IPS-20b (cell line): Measurements from ENCODE around the gene NBAS.

ENCODE experiments used
- H3K27ac ChIP-seq: one replicate; pipeline ENCODE4 v1.5.1; 2013; ENCODE audit warnings: low read length
- H3K27me3 ChIP-seq: 2 replicates; pipeline ENCODE4 v1.6.1; 2013; ENCODE audit warnings: mild to moderate bottlenecking, low read length, inconsistent platforms; ENCODE audit not compliant: insufficient read depth
- H3K36me3 ChIP-seq: 2 replicates; pipeline ENCODE4 v1.6.1; 2013; ENCODE audit warnings: low read depth, mild to moderate bottlenecking, inconsistent platforms, low read length, moderate library complexity; ENCODE audit not compliant: insufficient read depth
- H3K4me1 ChIP-seq: 2 replicates; pipeline ENCODE4 v1.6.1; 2013; ENCODE audit warnings: mild to moderate bottlenecking, control low read depth, inconsistent platforms, low read length, moderate library complexity; ENCODE audit not compliant: insufficient read depth
- H3K4me3 ChIP-seq: 2 replicates; pipeline ENCODE4 v1.5.1; 2013; ENCODE audit warnings: mild to moderate bottlenecking, low read length, inconsistent platforms
- H3K9ac ChIP-seq: 2 replicates; pipeline ENCODE4 v1.6.1; 2013; ENCODE audit warnings: low read depth, mild to moderate bottlenecking, inconsistent platforms, low read length, moderate library complexity
- H3K9me3 ChIP-seq: 2 replicates; pipeline ENCODE4 v1.6.1; 2013; ENCODE audit warnings: mild to moderate bottlenecking, low read depth, low read length, inconsistent platforms; ENCODE audit not compliant: insufficient read depth

Gene NBAS

DNA sequence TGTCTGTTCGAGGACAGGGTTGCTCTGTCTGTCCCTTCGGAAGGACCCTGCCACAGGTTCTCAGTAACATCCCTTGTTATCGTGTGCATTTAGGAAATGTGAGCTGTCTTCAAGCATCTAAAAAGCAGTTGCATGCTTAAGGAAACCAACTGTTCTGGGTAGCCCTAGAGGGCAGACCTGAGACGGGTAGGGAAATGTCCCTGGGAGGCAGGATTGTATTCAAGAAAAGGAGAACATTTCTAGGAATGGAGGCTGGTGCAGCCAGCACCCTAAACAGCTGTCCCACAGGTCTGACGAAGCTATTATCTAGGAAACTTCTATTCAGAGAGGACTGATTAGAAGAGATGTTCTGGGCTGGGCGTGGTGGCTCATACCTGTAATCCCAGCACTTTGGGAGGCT, 414.2 kb downstream of the NBAS start:
- Histone ChIP-seq H3K27ac (no peak overlapping the region), H3K9ac (no peak overlapping the region), H3K4me1 (no peaks in the 10 kb centered on the region), H3K4me3 (no peak overlapping the region), H3K27me3 (no peaks in the 10 kb centered on the region), H3K36me3 (no peaks in the 10 kb centered on the region), H3K9me3 (no peaks in the 10 kb centered on the region)

- Histone ChIP-seq H3K9ac (no peak overlapping the region), H3K4me1 (no peaks in the 10 kb centered on the region), H3K36me3 (no peaks in the 10 kb centered on the region), H3K27me3 (no peaks in the 10 kb centered on the region), H3K4me3 (no peak overlapping the region), H3K9me3 (no peaks in the 10 kb centered on the region), H3K27ac (no peak overlapping the region)
These were observed 415.2 kb downstream of the NBAS start for GRCh38 chr2:15145919-15146318.

DNA sequence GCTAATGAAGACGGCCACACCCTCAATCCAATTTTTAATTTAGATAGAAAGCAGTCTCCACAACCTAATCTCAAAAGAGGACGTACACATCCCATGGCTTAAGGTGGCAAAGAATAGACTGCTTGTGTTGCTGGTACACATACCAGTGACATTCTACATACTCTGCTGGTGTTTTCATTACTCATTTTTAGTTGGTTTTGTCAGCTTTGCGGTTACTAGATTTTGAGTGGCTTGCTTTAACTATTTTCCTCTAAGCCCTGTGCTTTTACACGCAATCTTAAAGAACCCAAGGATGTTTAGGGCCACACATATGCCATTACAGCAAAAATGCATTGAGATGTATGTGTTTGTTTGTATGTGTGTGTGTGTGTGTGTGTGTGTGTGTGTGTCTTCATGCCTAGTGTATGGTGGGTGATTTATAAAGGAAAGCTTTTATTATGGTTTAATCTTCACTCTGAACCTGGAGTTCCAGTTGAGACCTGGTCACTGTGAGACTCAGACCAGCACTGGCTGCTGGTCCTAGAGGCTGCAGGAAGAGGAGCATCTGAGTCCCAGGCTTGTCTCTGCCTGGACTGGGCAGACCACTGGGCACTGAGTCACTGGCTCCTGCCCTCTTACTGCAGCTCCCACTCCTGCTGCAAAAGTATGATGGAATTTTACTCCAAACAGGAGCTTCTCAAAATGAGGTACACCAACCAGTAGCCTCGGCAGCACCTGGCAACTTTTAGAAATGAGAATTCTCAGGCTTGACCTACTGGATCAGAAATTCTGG, 415.9 kb downstream of the NBAS start:
- Histone ChIP-seq H3K9me3 (no peaks in the 10 kb centered on the region; the same call in 1 of the 2 replicates), H3K4me3 (no peak overlapping the region), H3K27me3 (no peaks in the 10 kb centered on the region), H3K36me3 (no peaks in the 10 kb centered on the region), H3K27ac (no peak overlapping the region), H3K9ac (no peak overlapping the region), H3K4me1 (no peaks in the 10 kb centered on the region)

DNA sequence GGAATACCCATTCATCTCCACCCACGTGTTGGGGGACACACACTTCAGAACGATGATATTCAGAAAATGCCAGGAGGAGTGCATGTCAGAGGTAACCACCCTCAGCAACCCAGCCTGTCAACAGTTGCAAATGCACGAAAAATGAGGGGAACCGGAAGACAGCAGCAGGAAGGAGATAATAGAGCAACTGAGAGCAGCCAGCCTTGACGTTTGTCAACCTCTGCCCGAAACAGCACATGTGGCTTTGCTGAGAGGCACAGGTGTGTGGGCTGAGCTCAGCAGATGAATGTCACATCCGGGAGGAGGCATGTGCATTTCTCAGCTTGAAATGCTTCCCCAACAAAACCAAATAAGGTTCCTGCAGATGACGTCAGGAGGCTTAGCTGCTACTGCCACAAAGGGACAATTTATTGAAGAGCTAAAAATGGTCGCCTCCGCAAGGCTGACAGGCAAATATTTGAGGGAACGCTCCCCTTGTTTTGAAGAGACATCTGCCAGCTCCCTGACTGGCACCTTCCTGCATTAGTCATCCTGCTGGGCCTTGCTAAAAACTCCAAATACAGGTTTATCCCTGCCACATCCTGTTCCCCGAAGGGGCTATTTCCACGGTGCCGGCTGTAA, 419.0 kb downstream of the NBAS start:
- Histone ChIP-seq H3K9ac (no peak overlapping the region), H3K9me3 (peaks cover 5% of the 10 kb centered on the region; the same call in 1 of the 2 replicates), H3K4me1 (no peaks in the 10 kb centered on the region), H3K27ac (no peak overlapping the region), H3K36me3 (no peaks in the 10 kb centered on the region), H3K27me3 (no peaks in the 10 kb centered on the region), H3K4me3 (no peak overlapping the region)

GRCh38 chr2:15141211-15141610, 419.9 kb downstream of the NBAS start:
- Histone ChIP-seq H3K4me1 (no peaks in the 10 kb centered on the region), H3K36me3 (no peaks in the 10 kb centered on the region), H3K27me3 (no peaks in the 10 kb centered on the region), H3K9me3 (peaks cover 5% of the 10 kb centered on the region; the same call in 1 of the 2 replicates), H3K27ac (no peak overlapping the region), H3K9ac (no peak overlapping the region), H3K4me3 (no peak overlapping the region)

DNA sequence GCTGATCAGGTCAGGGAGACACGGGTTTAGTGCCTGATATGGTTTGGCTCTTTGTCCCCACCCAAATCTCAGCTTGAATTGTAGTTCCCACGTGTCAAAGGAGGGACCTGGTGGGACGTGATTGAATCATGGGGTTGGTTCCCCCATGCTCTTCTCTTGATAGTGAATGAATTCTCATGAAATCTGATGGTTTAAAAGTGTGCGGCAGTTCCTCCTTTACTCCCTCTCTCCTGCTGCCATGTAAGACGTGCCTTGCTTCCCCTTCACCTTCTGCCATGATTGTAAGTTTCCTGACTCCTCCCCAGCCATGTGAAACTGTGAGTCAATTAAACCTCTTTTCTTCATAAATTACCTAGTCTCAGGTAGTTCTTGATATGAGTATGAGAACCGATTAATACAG, 424.5 kb downstream of the NBAS start:
- Histone ChIP-seq H3K27ac (no peak overlapping the region), H3K27me3 (no peaks in the 10 kb centered on the region), H3K4me3 (no peak overlapping the region), H3K9me3 (peaks cover 5% of the 10 kb centered on the region; the same call in 1 of the 2 replicates), H3K4me1 (no peaks in the 10 kb centered on the region), H3K9ac (no peak overlapping the region), H3K36me3 (no peaks in the 10 kb centered on the region)

- H3K4me3 ChIP-seq, result no peak overlapping the region
These were observed 426.2 kb downstream of the NBAS start for GRCh38 chr2:15134957-15135356.

GRCh38 chr2:15133461-15133860, 427.7 kb downstream of the NBAS start:
- Histone ChIP-seq H3K36me3 (no peaks in the 10 kb centered on the region), H3K9ac (no peak overlapping the region), H3K4me1 (no peaks in the 10 kb centered on the region), H3K9me3 (no peaks in the 10 kb centered on the region), H3K27me3 (no peaks in the 10 kb centered on the region), H3K27ac (no peak overlapping the region), H3K4me3 (no peak overlapping the region)

More at GRCh38 chr2:15134957-15135356, 426.2 kb downstream of the NBAS start:
- no peak overlapping the region for H3K9ac ChIP-seq
- no peaks in the 10 kb centered on the region for H3K4me1 ChIP-seq
- no peaks in the 10 kb centered on the region for H3K27me3 ChIP-seq
- H3K36me3 ChIP-seq, result no peaks in the 10 kb centered on the region
- H3K9me3 ChIP-seq, result peaks cover 2% of the 10 kb centered on the region; the same call in 1 of the 2 replicates
- no peak overlapping the region for H3K27ac ChIP-seq

- Histone ChIP-seq H3K36me3 (no peaks in the 10 kb centered on the region), H3K4me3 (no peak overlapping the region), H3K9me3 (no peaks in the 10 kb centered on the region), H3K4me1 (no peaks in the 10 kb centered on the region; the same call in 1 of the 2 replicates), H3K27ac (no peak overlapping the region), H3K27me3 (no peaks in the 10 kb centered on the region), H3K9ac (no peak overlapping the region)
These were observed 432.3 kb downstream of the NBAS start for GRCh38 chr2:15128846-15129245.

DNA sequence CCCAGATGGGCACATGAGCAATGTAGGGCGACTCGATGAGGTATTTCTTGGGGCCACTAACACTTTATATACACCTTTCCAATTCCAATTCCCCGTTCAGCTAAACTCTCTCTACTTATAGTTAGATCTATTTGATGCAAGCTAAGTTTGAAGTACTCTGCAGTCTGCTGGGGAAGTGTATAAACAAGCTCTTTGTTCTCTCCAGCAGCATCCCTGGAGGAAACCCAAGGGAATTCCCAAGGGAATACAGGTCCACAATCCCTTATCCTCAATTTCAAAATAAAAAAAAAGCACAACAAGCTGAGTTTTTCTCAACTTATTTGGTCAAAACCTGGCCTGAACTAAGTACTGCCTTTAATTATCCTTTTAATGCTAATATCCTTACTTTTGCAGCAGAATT, 433.3 kb downstream of the NBAS start:
- Histone ChIP-seq H3K9me3 (no peaks in the 10 kb centered on the region), H3K4me3 (no peak overlapping the region), H3K9ac (no peak overlapping the region), H3K36me3 (no peaks in the 10 kb centered on the region), H3K4me1 (no peaks in the 10 kb centered on the region; the same call in 1 of the 2 replicates), H3K27me3 (no peaks in the 10 kb centered on the region), H3K27ac (no peak overlapping the region)

DNA sequence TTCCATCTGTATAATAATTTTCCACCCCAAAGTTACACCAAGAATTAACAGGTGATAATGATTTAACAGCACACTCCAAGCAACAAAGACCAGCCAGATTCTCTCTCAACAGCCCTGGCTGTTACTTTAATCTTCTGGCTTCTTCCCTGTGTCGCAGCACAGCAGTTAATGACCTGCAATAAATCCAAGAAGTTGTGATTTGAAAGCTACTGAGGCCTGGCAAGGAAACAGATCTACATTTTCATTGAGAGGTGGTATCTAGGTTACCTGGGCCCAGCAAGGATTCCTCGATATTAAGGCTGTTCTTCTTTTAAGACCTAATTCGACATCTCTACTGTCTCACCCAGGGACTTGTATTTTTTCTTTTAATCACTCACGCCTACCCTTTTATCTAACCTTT, 433.8 kb downstream of the NBAS start:
- H3K9ac ChIP-seq, result no peak overlapping the region
- no peak overlapping the region for H3K27ac ChIP-seq
- no peak overlapping the region for H3K4me3 ChIP-seq
- no peaks in the 10 kb centered on the region for H3K36me3 ChIP-seq
- H3K4me1 ChIP-seq, result no peaks in the 10 kb centered on the region; the same call in 1 of the 2 replicates
- H3K9me3 ChIP-seq, result no peaks in the 10 kb centered on the region
- no peaks in the 10 kb centered on the region for H3K27me3 ChIP-seq

- Histone ChIP-seq H3K27me3 (no peaks in the 10 kb centered on the region), H3K27ac (no peak overlapping the region), H3K4me1 (no peaks in the 10 kb centered on the region; the same call in 1 of the 2 replicates), H3K4me3 (no peak overlapping the region), H3K9ac (no peak overlapping the region), H3K9me3 (no peaks in the 10 kb centered on the region), H3K36me3 (no peaks in the 10 kb centered on the region)
These were observed 434.8 kb downstream of the NBAS start for GRCh38 chr2:15126373-15126772.
